ENCODE data around the gene EMD.

EMD gene

DNA sequence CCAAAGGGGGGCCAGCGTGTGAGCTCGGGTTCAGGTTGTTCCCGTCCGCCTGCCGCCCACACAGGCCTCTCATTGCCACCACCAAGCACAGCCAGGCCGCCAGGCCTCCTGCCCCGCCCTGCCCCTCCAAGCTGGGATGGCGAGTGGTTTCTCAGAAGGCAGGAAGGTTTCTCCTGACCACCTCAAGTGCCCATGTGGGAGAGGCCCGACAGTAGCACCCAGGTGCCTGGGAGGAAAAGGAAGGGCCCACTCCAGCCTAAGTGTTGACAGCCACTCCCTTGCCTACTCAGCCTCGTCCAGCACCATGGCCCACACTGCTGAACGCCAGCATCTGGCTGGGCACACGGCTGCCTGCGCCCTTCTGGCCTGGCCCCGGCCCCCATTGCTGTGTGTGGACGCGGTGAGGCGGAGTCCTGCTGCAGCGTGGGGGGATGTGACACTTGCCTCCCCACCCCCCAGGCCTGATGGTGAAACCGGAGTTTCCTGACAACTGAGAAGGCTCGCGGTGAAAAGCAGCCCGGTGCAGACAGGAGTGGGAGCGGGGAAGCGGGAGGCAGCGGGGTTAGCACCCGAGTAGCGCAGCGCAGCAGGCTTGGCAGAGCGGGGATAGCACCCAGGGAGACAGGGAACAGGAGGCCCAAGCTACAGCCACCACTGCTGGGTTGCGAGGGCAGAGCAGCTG, 23.9 kb upstream of the EMD start:
- DNase-seq (ENCODE audit: low read depth in 3 of 3) = no peak

DNA sequence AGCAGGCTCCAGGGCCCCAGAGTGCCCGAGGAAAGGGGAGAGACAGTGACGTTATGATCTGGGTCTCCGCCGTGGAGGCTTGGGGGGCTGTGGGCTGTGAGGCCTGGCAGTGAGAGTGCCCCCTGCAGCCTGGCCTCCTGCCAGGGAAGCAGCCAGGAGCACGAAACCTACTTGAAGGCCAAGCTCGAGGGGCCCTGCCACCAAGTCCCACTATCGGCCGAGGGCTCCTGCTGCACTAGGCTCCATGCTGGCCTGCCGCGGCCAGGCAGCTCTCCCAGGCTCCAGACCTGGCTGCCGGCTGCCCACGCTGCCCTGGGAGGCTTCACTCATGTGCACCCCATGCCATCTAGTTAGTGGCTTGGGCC, 23.3 kb upstream of the EMD start:
- DNase-seq (ENCODE audit: low read depth in 3 of 3) = no peak

GRCh38 chrX:154356596-154356995, 22.5 kb upstream of the EMD start:
- no peak for DNase-seq (ENCODE audit: low read depth in 3 of 3)

DNA sequence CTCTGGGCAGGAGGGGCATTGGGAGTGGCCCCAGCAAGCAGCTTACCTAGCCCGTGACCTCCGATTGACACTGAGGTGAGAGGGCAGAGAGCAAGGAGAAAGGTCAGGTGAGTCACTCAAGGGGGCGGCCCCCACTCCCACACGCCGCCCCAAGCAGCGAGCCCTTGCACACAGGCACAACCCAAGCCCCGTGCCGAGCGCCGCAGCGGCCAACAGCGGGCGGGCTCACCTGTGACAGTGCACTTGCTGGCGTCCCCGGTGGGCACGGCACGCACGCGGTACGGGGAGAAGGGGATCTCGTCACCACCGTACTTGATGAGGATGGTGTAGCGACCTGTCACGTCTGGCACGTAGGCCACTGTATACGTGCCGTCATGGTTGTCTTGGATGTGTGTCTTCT, 21.9 kb upstream of the EMD start:
- DNase-seq (ENCODE audit: low read depth in 3 of 3) = no peak

DNA sequence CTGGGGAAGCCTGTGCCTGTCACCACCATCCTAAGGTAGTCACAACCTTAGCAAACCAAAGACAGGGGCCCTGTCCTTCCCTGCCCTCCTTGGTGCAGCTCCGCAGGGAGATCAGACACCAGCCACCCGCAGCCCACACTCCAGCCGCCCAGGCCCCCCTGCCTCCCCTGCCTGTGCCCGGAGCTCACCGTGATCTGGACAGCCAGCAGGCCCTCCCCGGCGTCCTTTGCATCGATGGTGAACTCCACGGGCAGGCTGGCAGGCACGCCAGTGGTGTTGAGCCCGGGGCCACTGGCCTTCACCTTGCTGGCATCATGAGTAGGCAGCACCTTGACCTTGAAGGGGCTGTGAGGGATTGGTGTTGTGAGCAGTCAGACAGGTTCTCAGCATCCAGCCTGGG, 21.1 kb upstream of the EMD start:
- DNase-seq (ENCODE audit: low read depth in 3 of 3) = no peak

- DNase-seq (ENCODE audit: low read depth in 3 of 3) = no peak
These were observed 20.3 kb upstream of the EMD start for GRCh38 chrX:154358829-154359228.

DNA sequence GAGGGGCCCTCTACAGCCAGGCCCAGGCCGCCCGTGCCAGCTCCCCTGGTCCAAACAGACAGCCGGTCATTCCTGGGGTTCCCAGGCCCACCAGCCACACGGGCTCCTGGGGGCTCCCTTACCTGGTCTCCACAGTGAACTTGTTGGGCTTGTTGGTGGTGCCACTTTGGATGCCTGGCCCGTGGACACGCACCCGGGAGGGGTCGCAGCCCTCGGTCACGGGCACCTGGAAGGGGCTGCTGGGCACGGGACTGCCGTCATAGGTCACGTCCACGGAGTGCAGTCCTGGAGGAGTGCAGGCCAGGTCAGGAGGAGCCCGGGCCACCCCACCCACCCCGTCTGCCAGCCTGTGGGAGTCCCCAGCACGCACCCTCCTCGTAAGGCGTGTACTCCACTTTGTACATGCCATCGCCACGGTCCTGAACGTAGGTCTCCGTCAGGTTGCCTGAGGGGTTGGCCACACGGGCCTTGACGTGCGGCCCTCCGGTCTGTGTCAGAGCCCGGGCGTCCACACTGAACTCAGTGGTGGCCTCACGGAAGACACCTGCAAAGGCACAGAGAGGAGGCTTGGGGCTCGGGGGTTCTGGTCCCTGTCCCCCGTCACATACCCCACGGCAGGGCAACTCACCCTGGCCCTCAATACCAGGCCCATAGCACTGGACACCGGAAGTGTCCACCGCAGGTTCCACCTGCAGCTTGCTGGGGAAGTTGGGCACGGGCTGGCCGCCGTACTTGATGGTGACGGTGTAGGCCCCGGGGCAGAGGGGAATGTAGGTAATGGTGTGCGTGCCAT, 19.5 kb upstream of the EMD start:
- DNase-seq (ENCODE audit: low read depth in 3 of 3) = no peak

DNA sequence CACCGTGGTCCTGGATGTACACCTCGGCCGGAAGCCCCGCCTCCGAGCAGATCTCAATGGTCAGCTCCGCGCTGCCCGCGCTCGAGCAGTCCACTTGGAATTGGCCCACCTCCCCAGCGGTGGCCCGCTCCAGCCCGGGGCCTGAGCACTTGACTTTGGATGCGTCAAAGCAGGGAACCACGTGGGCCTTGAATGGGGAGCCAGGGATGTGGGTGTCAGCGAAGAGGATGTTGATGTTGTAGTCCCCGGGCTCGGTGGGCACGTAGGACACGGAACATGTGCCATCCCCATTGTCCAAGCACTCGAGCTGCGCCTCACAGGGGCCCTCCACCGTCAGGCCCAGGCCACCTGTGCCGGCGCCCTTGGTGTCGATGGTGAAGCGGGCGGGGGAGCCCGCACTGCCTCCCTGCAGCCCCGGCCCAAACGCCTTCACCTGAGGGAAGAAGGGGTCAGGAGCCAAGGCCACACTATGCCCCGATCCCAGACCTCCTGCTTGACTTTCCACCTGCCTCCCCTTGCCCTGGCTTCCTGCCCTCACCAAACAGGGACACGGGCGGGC, 18.9 kb upstream of the EMD start:
- no peak for DNase-seq (ENCODE audit: low read depth in 3 of 3)

- DNase-seq (ENCODE audit: low read depth in 3 of 3) = no peak
These were observed 16.9 kb upstream of the EMD start for GRCh38 chrX:154362085-154362742.

- no peak for DNase-seq (ENCODE audit: low read depth in 3 of 3)
These were observed 15.2 kb upstream of the EMD start for GRCh38 chrX:154363706-154364439.

GRCh38 chrX:154365052-154365600, 14.0 kb upstream of the EMD start:
- no peak for DNase-seq (ENCODE audit: low read depth in 3 of 3)

- no peak for DNase-seq (ENCODE audit: low read depth in 3 of 3)
These were observed 13.0 kb upstream of the EMD start for GRCh38 chrX:154365997-154366665.

GRCh38 chrX:154366666-154367055, 12.4 kb upstream of the EMD start:
- no peak for DNase-seq (ENCODE audit: low read depth in 3 of 3)

GRCh38 chrX:154367474-154368308, 11.4 kb upstream of the EMD start:
- DNase-seq (ENCODE audit: low read depth in 3 of 3) = no peak

DNA sequence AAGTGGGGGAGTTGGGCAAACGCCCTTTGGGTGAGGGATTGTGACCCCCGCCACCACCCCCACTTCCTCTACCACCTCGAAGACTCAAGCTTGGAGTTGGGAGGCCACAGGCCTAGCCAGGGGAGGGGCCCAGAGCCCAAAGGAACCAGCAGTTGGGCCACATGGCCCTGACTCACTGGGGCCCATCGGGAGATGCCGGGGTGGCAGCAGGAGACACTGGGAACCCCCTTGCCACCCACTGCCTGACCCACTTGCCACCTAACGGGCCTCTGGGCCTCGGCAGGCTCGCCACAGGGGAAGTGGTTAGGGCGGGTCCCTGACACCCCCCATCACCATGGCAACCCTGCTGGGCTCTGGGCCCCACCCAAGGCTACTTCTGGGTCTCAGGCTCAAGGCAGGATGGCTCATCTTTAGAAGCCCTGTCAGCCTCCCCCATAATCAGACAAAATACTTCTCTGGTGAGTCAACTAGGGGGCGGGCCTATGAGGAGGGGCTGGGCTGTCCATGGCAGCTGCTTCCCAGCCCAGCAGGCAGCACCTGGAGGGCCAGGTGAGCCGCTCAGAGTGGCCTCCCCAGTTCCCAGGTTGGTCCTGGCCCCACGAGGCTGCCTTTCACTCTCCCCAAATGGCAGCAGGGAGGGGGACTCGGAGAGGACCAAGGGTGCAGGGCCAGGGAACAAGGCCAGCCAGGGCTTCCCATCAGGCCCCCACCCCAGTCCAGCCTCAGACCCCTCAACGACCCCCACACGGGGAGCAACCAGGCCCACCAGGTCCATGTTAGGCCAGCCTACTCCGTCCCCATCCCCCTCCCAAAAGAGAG, 10.3 kb upstream of the EMD start:
- peak; percentile 83 to 88 (median 84) for DNase-seq (ENCODE audit: low read depth in 3 of 3)

- peak in 2 of 3 experiments; percentile 48 to 63 for DNase-seq (ENCODE audit: low read depth in 3 of 3)
These were observed 9.4 kb upstream of the EMD start for GRCh38 chrX:154369449-154370299.

GRCh38 chrX:154370300-154371016, 8.6 kb upstream of the EMD start:
- no peak for DNase-seq (ENCODE audit: low read depth in 3 of 3)
